PC-3 (cell line): Measurements from ENCODE around the gene ATG2A.

Source experiments
- EZH2 ChIP-seq: fragments of 300-600 bp; sonication (generic); IDR thresholded peaks from one replicate; pipeline ENCODE4 v1.6.1; 2017; ENCODE audit warnings: antibody characterized with exemption, mild to moderate bottlenecking, low read length; ENCODE audit not compliant: unreplicated experiment
- EZH2phosphoT487 ChIP-seq: fragments of 300-600 bp; sonication (generic); IDR thresholded peaks from 2 replicates; pipeline ENCODE4 v1.6.1; 2018; ENCODE audit warnings: mild to moderate bottlenecking, antibody characterized with exemption, low read length, borderline replicate concordance
- TF ChIP-seq, protein P1 (sequence below): fragments of 300-600 bp; sonication (generic); conservative IDR thresholded peaks from 2 replicates; pipeline ENCODE4 v1.5.1; 2017; ENCODE audit warnings: antibody characterized with exemption, low read depth, mild to moderate bottlenecking, low read length

DNA sequence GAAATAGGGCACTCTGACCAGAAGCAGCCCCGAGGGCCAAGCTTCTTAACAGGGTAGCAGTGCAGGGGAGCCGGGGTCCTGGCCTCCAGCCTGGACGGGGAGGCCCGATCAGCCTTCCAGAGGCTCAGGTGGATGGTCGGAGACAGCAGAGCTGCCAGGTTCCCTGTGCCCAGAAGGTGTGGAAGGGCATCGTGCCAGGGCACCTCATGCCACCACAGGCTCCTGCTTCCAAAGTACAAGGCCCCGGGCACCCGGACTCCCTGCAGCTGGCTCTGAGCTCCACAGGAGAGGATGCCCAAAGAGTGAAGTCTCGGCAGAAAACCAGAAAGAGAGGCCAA, 52.9 kb downstream of the ATG2A start:
- TF ChIP-seq EZH2 (no peak), EZH2phosphoT487 (no peak)
- TF ChIP-seq, protein P1, sequence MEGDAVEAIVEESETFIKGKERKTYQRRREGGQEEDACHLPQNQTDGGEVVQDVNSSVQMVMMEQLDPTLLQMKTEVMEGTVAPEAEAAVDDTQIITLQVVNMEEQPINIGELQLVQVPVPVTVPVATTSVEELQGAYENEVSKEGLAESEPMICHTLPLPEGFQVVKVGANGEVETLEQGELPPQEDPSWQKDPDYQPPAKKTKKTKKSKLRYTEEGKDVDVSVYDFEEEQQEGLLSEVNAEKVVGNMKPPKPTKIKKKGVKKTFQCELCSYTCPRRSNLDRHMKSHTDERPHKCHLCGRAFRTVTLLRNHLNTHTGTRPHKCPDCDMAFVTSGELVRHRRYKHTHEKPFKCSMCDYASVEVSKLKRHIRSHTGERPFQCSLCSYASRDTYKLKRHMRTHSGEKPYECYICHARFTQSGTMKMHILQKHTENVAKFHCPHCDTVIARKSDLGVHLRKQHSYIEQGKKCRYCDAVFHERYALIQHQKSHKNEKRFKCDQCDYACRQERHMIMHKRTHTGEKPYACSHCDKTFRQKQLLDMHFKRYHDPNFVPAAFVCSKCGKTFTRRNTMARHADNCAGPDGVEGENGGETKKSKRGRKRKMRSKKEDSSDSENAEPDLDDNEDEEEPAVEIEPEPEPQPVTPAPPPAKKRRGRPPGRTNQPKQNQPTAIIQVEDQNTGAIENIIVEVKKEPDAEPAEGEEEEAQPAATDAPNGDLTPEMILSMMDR: no peak
